ENCODE results near the gene SLFN12L. TPM values are rescaled to one million over a fixed set of nuclear protein-coding genes. Genes with fewer than 3 reads are reported as not detected.

SLFN12L gene
- total and polyA plus RNA-seq, 10 of the 15 experiments (the other 5 are each of a cell fraction or from before 2014, with no cell fraction given) = 1.0 to 21.3 (median 9.4) TPM

DNA sequence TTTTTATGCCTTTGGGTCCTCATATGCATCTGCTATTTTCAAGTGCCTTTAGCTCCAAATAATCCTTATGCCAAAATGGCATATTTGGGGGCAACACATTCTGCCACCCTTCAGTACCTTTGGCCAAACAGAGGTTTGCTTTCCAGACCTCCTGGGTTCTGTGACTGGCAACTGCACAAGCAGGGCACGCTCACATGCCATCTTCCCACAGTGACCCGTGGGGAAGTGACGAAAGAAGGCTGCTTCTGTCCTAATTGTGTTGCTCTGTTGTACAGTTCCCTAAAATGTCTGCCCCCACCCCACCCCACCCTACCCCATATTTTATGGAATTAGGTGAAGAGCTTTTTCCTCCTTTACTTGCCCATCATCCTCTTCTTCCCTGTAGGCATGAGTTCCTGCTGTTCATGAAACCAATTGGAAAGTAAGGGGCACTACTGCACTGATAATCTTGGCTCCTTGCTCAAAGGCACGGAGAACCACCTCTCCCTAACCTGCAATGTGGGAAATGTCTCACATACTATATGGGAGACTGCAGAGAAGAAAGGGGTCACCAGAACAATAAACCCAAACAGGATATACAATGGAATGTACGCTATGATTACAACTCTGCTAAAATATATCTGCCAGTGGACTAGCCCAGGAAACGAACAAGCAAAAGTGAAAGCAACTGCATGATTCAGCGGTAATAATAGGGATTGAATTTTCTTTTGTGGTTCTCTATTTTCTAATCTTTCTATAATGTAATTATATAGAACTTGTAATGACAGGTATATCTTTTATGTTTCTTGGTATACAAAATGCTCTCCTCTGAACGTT is 3.3 kb upstream of the SLFN12L start:
- H3K4me1 ChIP-seq (ENCODE audit: control insufficient read depth, insufficient read depth, low read length) = peaks cover 19% of the 10 kb centered on the region
- H3K36me3 ChIP-seq (ENCODE audit: control insufficient read depth in 2 of 2, insufficient read depth in 2 of 2, low read length in 1 of 2) = no peaks in the 10 kb centered on the region
- peaks cover 44% of the 10 kb centered on the region for H3K79me2 ChIP-seq (ENCODE audit: control insufficient read depth, insufficient read depth, low read length)
- H3K27me3 ChIP-seq (replicated peaks in 1 of 2; ENCODE audit: control insufficient read depth in 2 of 2, insufficient read depth in 2 of 2, low read length in 1 of 2) = no peaks in the 10 kb centered on the region
- no peaks in the 10 kb centered on the region for H4K20me1 ChIP-seq (ENCODE audit: control insufficient read depth, insufficient read depth)
- CTCF ChIA-PET = interaction anchor here (0.7 to 16.4 kb wide), 6 partner anchors 8 to 370 kb away, joined by 3 to 321 read pairs (median 6); no protein-coding TSS in a partner anchor
- intact Hi-C loops (cut with micrococcal nuclease; ENCODE audit: unreplicated experiment) = no loop called here
- H2AFZ ChIP-seq (ENCODE audit: control insufficient read depth, low read depth, low read length) = peak overlapping the region; percentile 94
- H3K9me3 ChIP-seq (replicated peaks; ENCODE audit: control insufficient read depth, insufficient read depth, low read length) = no peaks in the 10 kb centered on the region
- POLR2A ChIA-PET = interaction anchor here (0.6 kb wide), 3 partner anchors 73 to 280 kb away, joined by 3 to 10 read pairs (median 3); no protein-coding TSS in a partner anchor
- RAD21 ChIA-PET (ENCODE audit: unreplicated experiment) = interaction anchor here (1.0 to 8.2 kb wide), 6 partner anchors 37 to 228 kb away, joined by 4 to 171 read pairs (median 10); partner anchors contain the start of genes PEX12 and SLFN13
- in situ Hi-C loops (cut with MboI) = no loop called here
- peak overlapping the region; percentile 85 for H3K4me2 ChIP-seq (ENCODE audit: control insufficient read depth, insufficient read depth)
- ATAC-seq (peak; percentile 57), DNase-seq (ENCODE audit: low read depth, low spot score) (no peak), FAIRE-seq (peak; percentile 56)
- SMC1A ChIA-PET (ENCODE audit: uncharacterized antibody, unreplicated experiment) = interaction anchor here (0.9 to 12.6 kb wide), 6 partner anchors 12 to 234 kb away, joined by 3 to 251 read pairs (median 3); partner anchors contain the start of genes AP2B1 and PEX12
- WGBS (ENCODE audit: insufficient coverage, insufficient replicate concordance, low lambda C conversion rate, missing lambda C conversion rate) = under 1% methylated on average over 8 of the region's 8 CpGs
- peak overlapping the region; percentile 85 for H3K9ac ChIP-seq (ENCODE audit: control insufficient read depth, insufficient read depth, low read length)
- H3K4me3 ChIP-seq = peak overlapping the region; percentile 84
- BruUV-seq (replicated peaks) = no TSS peak
- H3K27ac ChIP-seq (ENCODE audit: control insufficient read depth, insufficient read depth) = peak overlapping the region; percentile 92
- no peak for TF ChIP-seq SRF (IDR thresholded peaks at IDR 0.05; ENCODE audit: low read depth in 2 of 2, low read length in 2 of 2)
- TF ChIP-seq, protein P1, sequence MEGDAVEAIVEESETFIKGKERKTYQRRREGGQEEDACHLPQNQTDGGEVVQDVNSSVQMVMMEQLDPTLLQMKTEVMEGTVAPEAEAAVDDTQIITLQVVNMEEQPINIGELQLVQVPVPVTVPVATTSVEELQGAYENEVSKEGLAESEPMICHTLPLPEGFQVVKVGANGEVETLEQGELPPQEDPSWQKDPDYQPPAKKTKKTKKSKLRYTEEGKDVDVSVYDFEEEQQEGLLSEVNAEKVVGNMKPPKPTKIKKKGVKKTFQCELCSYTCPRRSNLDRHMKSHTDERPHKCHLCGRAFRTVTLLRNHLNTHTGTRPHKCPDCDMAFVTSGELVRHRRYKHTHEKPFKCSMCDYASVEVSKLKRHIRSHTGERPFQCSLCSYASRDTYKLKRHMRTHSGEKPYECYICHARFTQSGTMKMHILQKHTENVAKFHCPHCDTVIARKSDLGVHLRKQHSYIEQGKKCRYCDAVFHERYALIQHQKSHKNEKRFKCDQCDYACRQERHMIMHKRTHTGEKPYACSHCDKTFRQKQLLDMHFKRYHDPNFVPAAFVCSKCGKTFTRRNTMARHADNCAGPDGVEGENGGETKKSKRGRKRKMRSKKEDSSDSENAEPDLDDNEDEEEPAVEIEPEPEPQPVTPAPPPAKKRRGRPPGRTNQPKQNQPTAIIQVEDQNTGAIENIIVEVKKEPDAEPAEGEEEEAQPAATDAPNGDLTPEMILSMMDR (IDR thresholded peaks at IDR 0.05 in 2 of 3, conservative IDR thresholded peaks at IDR 0.05 in 1 of 3; ENCODE audit: control insufficient read depth in 2 of 3, extremely low read depth in 1 of 3, insufficient read depth in 1 of 3, low read depth in 3 of 3, low read length in 3 of 3) = no peak
- no peak for TF ChIP-seq SMAD1 (IDR thresholded peaks at IDR 0.05; ENCODE audit: low read depth, partially characterized antibody)
- TF ChIP-seq, protein P2, sequence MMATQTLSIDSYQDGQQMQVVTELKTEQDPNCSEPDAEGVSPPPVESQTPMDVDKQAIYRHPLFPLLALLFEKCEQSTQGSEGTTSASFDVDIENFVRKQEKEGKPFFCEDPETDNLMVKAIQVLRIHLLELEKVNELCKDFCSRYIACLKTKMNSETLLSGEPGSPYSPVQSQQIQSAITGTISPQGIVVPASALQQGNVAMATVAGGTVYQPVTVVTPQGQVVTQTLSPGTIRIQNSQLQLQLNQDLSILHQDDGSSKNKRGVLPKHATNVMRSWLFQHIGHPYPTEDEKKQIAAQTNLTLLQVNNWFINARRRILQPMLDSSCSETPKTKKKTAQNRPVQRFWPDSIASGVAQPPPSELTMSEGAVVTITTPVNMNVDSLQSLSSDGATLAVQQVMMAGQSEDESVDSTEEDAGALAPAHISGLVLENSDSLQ (IDR thresholded peaks at IDR 0.05) = no peak
- no peak for TF ChIP-seq HDAC2 (IDR thresholded peaks at IDR 0.05)
- TF ChIP-seq, protein P3, sequence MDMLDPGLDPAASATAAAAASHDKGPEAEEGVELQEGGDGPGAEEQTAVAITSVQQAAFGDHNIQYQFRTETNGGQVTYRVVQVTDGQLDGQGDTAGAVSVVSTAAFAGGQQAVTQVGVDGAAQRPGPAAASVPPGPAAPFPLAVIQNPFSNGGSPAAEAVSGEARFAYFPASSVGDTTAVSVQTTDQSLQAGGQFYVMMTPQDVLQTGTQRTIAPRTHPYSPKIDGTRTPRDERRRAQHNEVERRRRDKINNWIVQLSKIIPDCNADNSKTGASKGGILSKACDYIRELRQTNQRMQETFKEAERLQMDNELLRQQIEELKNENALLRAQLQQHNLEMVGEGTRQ (IDR thresholded peaks at IDR 0.05; ENCODE audit: borderline replicate concordance, low read depth, low read length) = no peak
- TF ChIP-seq MXI1 (IDR thresholded peaks at IDR 0.05; ENCODE audit: low read depth, low read length) = no peak; the same call in 1 of the 2 replicates
- TF ChIP-seq ATF7 (IDR thresholded peaks at IDR 0.05; ENCODE audit: low read depth) = peak; percentile 8; the same call in 1 of the 2 replicates
- TF ChIP-seq NFXL1 (IDR thresholded peaks at IDR 0.05; ENCODE audit: borderline replicate concordance) = no peak
- TF ChIP-seq YBX1 (IDR thresholded peaks at IDR 0.05) = no peak
- TF ChIP-seq SREBF1 (IDR thresholded peaks at IDR 0.05; ENCODE audit: low read length) = no peak
- TF ChIP-seq, protein P4, sequence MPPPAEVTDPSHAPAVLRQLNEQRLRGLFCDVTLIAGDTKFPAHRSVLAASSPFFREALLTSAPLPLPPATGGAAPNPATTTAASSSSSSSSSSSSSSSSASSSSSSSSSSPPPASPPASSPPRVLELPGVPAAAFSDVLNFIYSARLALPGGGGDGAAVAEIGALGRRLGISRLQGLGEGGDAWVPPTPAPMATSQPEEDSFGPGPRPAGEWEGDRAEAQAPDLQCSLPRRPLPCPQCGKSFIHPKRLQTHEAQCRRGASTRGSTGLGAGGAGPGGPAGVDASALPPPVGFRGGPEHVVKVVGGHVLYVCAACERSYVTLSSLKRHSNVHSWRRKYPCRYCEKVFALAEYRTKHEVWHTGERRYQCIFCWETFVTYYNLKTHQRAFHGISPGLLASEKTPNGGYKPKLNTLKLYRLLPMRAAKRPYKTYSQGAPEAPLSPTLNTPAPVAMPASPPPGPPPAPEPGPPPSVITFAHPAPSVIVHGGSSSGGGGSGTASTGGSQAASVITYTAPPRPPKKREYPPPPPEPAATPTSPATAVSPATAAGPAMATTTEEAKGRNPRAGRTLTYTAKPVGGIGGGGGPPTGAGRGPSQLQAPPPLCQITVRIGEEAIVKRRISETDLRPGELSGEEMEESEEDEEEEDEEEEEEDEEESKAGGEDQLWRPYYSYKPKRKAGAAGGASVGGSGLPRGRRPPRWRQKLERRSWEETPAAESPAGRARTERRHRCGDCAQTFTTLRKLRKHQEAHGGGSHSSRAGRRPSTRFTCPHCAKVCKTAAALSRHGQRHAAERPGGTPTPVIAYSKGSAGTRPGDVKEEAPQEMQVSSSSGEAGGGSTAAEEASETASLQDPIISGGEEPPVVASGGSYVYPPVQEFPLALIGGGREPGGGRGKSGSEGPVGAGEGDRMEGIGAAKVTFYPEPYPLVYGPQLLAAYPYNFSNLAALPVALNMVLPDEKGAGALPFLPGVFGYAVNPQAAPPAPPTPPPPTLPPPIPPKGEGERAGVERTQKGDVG (CRISPR knock-in tag; IDR thresholded peaks at IDR 0.05) = no peak
- TF ChIP-seq RAD51 (IDR thresholded peaks at IDR 0.05) = no peak
- TF ChIP-seq GABPA (IDR thresholded peaks at IDR 0.05; ENCODE audit: low read depth) = no peak
- TF ChIP-seq NR2C1 (IDR thresholded peaks at IDR 0.05) = no peak
- TF ChIP-seq CREB1 (IDR thresholded peaks at IDR 0.05; ENCODE audit: low read depth) = 0 out of 2 replicates have a peak, but pooled peaks have one; percentile 22
- TF ChIP-seq HCFC1 (IDR thresholded peaks at IDR 0.05; ENCODE audit: low read length) = no peak

All from GM12878 (cell line).